A673 (cell line): ENCODE measurements around the gene PML. TPM values are rescaled to one million over a fixed set of nuclear protein-coding genes. Genes with fewer than 3 reads are reported as not detected.
"Not testable (repeated sequence)": the region's sequence is repeated elsewhere in the genome, so short reads cannot be mapped to it uniquely, and the experiment has no call there.

Experiments
- BruUV-seq: library from RNA; stranded (reverse); fragments of 400-500 nt; replicated peaks from 2 replicates; lab custom pipeline; 2021; lab: Mats Ljungman, UMichigan
- CTCF ChIA-PET: fragments of 300-600 bp; sonication (Branson Sonifier 250); formaldehyde crosslinking; loops from one replicate; lab custom pipeline; 2022; ENCODE audit warnings: antibody characterized with exemption; lab: Charles Lee
- POLR2A ChIA-PET: fragments of 300-600 bp; sonication (Branson Sonifier 250); formaldehyde crosslinking; loops from one replicate; lab custom pipeline; 2022; ENCODE audit warnings: antibody characterized with exemption; ENCODE audit not compliant: low non-redundant PET; lab: Charles Lee
- DNase-seq: peaks from one replicate; pipeline ENCODE4 v3.0.0-alpha.2; 2015; ENCODE audit warnings: low spot score
- H3K27ac ChIP-seq: fragments of 200-600 bp; sonication (generic); 2 replicates; pipeline ENCODE4 v1.5.1; 2016; ENCODE audit warnings: mixed run types, low read depth, mild to moderate bottlenecking, mixed read lengths, antibody characterized with exemption, low read length; ENCODE audit not compliant: poor library complexity, severe bottlenecking
- H3K27me3 ChIP-seq: fragments of 200-600 bp; sonication (generic); replicated peaks from 2 replicates; pipeline ENCODE4 v1.6.1; 2017; ENCODE audit warnings: mixed run types, low read depth, mild to moderate bottlenecking, mixed read lengths, antibody characterized with exemption, low read length; ENCODE audit not compliant: insufficient read depth, poor library complexity
- H3K36me3 ChIP-seq: fragments of 200-600 bp; sonication (generic); 2 replicates; pipeline ENCODE4 v1.6.1; 2016; ENCODE audit warnings: mixed run types, mild to moderate bottlenecking, mixed read lengths, antibody characterized with exemption, low read length; ENCODE audit not compliant: insufficient read depth, poor library complexity, severe bottlenecking
- H3K4me1 ChIP-seq: fragments of 200-600 bp; sonication (generic); 2 replicates; pipeline ENCODE4 v1.6.1; 2017; ENCODE audit warnings: mixed run types, mild to moderate bottlenecking, mixed read lengths, antibody characterized with exemption, low read length; ENCODE audit not compliant: insufficient read depth, poor library complexity, severe bottlenecking
- H3K4me3 ChIP-seq: fragments of 200-600 bp; sonication (generic); 2 replicates; pipeline ENCODE4 v1.5.1; 2016; ENCODE audit warnings: low read depth, mixed run types, mild to moderate bottlenecking, mixed read lengths, low read length; ENCODE audit not compliant: poor library complexity, severe bottlenecking
- H3K9me3 ChIP-seq: fragments of 200-600 bp; sonication (generic); 2 replicates; pipeline ENCODE4 v1.6.1; 2016; ENCODE audit warnings: mixed run types, low read depth, mild to moderate bottlenecking, mixed read lengths, antibody characterized with exemption, low read length; ENCODE audit not compliant: poor library complexity, severe bottlenecking
- CTCF ChIP-seq: fragments of 300-800, 200-600 bp; sonication (generic); conservative IDR thresholded peaks from 2 replicates; pipeline ENCODE4 v1.5.1; 2017; ENCODE audit warnings: low read depth, mild to moderate bottlenecking, antibody characterized with exemption, low read length, moderate library complexity, mixed read lengths
- EZH2 ChIP-seq: fragments of 200-600 bp; sonication (generic); IDR thresholded peaks from 2 replicates; pipeline ENCODE4 v1.6.1; 2017; ENCODE audit warnings: borderline replicate concordance, low read depth, mild to moderate bottlenecking, mixed read lengths, antibody characterized with exemption, low read length; ENCODE audit not compliant: poor library complexity, severe bottlenecking
- intact Hi-C: fragments of 100-400 bp; cut with micrococcal nuclease; formaldehyde crosslinking; loops from one replicate; pipeline ENCODE4 v1.10.0; 2022; ENCODE audit not compliant: unreplicated experiment
- total RNA-seq: library from RNA; stranded (reverse); gene quantifications from 2 replicates; pipeline ENCODE4 v1.2.3, GENCODE V29; 2021

PML gene
- total RNA-seq, 1 experiment from 2014 or later, result 40.0 TPM

DNA sequence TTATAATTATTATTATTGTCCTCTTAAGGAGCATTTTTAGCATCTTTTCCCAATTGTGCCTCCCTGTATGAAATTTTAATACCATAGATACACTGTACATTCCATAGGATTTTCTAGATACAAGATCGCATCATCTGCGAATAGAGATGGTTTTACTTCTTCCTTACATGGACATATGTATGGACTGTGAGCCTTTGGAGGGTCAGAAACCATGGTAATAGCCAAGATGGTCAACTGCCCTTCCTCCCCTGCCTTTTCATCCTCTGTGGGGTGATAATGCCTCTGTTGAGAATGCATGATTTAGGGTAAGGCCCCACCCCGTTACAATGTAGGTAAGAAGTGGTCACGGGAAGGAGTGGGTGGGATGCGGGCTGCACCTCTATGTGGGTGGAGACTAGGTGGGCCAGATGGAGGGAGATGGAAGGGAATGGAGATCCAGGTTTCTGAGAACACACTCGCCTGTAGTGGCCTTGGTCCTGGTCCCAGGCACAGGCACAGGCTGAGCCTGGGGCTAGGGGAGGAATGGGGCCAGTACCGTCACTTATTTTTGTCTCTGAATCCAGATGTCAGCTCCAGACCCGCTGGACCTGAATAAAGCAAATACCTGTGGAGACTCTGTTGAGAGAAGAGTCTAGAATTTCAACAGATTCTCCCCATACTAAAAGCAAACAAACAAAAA, 56.2 kb downstream of the PML start:
- no peak for DNase-seq
- Histone ChIP-seq H3K27me3 (no peaks in the 10 kb centered on the region), H3K36me3 (no peaks in the 10 kb centered on the region), H3K4me1 (no peaks in the 10 kb centered on the region), H3K9me3 (no peaks in the 10 kb centered on the region), H3K27ac (no peak overlapping the region), H3K4me3 (no peak overlapping the region)
- intact Hi-C loops, result no loop called here
- ChIA-PET POLR2A (no interaction called here), CTCF (no interaction called here)
- no peak for TF ChIP-seq CTCF
- no peak for TF ChIP-seq EZH2
- no TSS peak for BruUV-seq

DNA sequence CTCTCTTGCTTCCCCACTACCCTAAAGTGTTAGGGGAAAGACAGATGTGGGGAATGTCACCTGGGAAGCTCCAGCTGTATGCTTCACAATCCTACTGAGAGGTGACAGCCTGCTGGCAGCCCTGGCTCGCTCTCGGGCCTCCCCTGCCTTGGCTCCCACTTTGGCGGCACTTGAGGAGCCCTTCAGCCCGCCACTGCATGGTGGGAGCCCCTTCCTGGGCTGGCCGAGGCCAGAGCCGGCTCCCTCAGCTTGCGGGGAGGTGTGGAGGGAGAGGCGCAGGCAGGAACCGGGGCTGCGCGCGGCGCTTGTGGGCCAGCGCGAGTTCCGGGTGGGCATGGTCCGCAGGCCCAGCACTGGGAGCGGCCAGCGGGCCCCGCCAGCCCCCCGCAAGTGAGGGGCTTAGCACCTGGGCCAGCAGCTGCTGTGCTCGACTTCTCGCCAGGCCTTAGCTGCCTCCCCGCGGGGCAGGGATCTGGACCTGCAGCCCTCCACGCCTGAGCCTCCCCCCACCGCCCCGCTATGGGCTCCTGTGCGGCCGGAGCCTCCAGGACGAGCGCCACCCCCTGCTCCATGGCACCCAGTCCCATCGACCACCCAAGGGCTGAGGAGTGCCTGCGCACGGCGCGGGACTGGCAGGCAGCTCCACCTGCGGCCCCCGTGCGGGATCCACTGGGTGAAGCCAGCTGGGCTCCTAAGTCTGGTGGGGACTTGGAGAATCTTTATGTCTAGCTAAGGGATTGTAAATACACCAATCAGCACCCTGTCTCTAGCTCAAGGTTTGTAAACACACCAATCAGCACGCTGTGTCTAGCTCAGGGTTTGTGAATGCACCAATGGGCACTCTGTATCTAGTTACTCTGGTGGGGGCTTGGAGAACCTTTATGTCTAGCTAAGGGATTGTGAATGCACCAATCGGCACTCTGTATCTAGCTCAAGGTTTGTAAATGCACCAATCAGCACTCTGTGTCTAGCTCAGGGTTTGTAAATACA, 58.0 kb downstream of the PML start:
- H3K4me3 ChIP-seq, H3K27me3 ChIP-seq, DNase-seq, BruUV-seq, intact Hi-C loops, H3K9me3 ChIP-seq, H3K4me1 ChIP-seq, H3K27ac ChIP-seq, H3K36me3 ChIP-seq: not testable (repeated sequence)
- POLR2A ChIA-PET, result interaction anchor here (0.7 kb wide), 1 partner anchor 159 kb away, joined by 10 read pairs; no protein-coding TSS in a partner anchor
- CTCF ChIA-PET, result interaction anchor here (0.6 to 2.2 kb wide), 5 partner anchors 80 to 280 kb away, joined by 6 to 20 read pairs (median 11); no protein-coding TSS in a partner anchor

GRCh38 chr15:74053517-74053916, 59.0 kb downstream of the PML start:
- Histone ChIP-seq H3K4me3 (no peak overlapping the region), H3K36me3 (no peaks in the 10 kb centered on the region), H3K27me3 (no peaks in the 10 kb centered on the region), H3K27ac (no peak overlapping the region), H3K9me3 (no peaks in the 10 kb centered on the region), H3K4me1 (no peaks in the 10 kb centered on the region)
- POLR2A ChIA-PET, result interaction anchor here (0.7 kb wide), 1 partner anchor 160 kb away, joined by 10 read pairs; no protein-coding TSS in a partner anchor
- no TSS peak for BruUV-seq
- TF ChIP-seq CTCF (no peak), EZH2 (no peak)
- CTCF ChIA-PET, result interaction anchor here (0.6 to 2.2 kb wide), 12 partner anchors 13 to 360 kb away, joined by 3 to 20 read pairs (median 6); partner anchors contain the start of gene PML
- intact Hi-C loops, result no loop called here
- DNase-seq, result no peak
